Common myeloid progenitor, CD34-positive (primary cell): Measurements from ENCODE around the gene TTC8.
A peak's percentile ranks its signal among the peaks of the same experiment; 100 is the strongest.
"Not testable (repeated sequence)": the region's sequence is repeated elsewhere in the genome, so short reads cannot be mapped to it uniquely, and the experiment has no call there.

Experiments
- CTCF ChIA-PET: fragments of 350-600 bp; sonication (Branson Sonifier 250); formaldehyde crosslinking; loops from one replicate; lab custom pipeline; 2021; ENCODE audit warnings: antibody characterized with exemption; lab: Charles Lee
- POLR2A ChIA-PET: fragments of 350-600 bp; sonication (Branson Sonifier 250); formaldehyde crosslinking; loops from one replicate; lab custom pipeline; 2021; ENCODE audit warnings: antibody characterized with exemption; lab: Charles Lee
- DNase-seq, 3 donors: peaks; one replicate each; pipeline versions ENCODE4 v3.0.0 to v3.0.0-alpha.2; 2013
- H3K27ac ChIP-seq, 2 experiments: 1 replicate in 1 of 2; 2 replicates in 1 of 2; pipeline ENCODE4 v1.7.0; 2013; ENCODE audit warnings: inconsistent platforms in 2 of 2, low read length in 2 of 2, mild to moderate bottlenecking in 2 of 2, low read depth in 1 of 2, moderate library complexity in 1 of 2; ENCODE audit not compliant: severe bottlenecking in 2 of 2, insufficient read depth in 1 of 2, poor library complexity in 1 of 2
- H3K27me3 ChIP-seq, 5 experiments: replicated peaks in 2 of 5; 1 replicate in 3 of 5; 2 replicates in 2 of 5; pipeline versions ENCODE4 v1.6.1 to v1.7.0; 2013; ENCODE audit warnings: low read length in 4 of 5, mild to moderate bottlenecking in 2 of 5, moderate library complexity in 2 of 5, inconsistent platforms in 1 of 5; ENCODE audit not compliant: insufficient read depth in 5 of 5, control insufficient read depth in 4 of 5
- H3K36me3 ChIP-seq, 4 experiments: 1 replicate in 2 of 4; 2 replicates in 2 of 4; pipeline versions ENCODE4 v1.6.1 to v1.7.0; 2013; ENCODE audit warnings: low read length in 3 of 4, control low read depth in 1 of 4, mild to moderate bottlenecking in 1 of 4; ENCODE audit not compliant: control insufficient read depth in 4 of 4, insufficient read depth in 4 of 4
- H3K4me1 ChIP-seq, 4 experiments: 1 replicate in 3 of 4; 2 replicates in 1 of 4; pipeline versions ENCODE4 v1.6.1 to v1.7.1; 2013; ENCODE audit warnings: low read length in 3 of 4, mild to moderate bottlenecking in 3 of 4, control low read depth in 1 of 4, inconsistent platforms in 1 of 4, moderate library complexity in 1 of 4; ENCODE audit not compliant: control insufficient read depth in 4 of 4, insufficient read depth in 4 of 4; ENCODE audit errors: control extremely low read depth in 1 of 4
- H3K4me3 ChIP-seq, 7 experiments: 1 replicate in 4 of 7; 2 replicates in 3 of 7; pipeline versions ENCODE4 v1.5.1 to v1.7.0; 2013; ENCODE audit warnings: mild to moderate bottlenecking in 7 of 7, low read length in 6 of 7, moderate library complexity in 6 of 7, inconsistent platforms in 2 of 7, low read depth in 2 of 7, control low read depth in 1 of 7; ENCODE audit not compliant: insufficient read depth in 4 of 7, control insufficient read depth in 1 of 7; ENCODE audit errors: extremely low read depth in 1 of 7
- H3K9me3 ChIP-seq, 5 experiments: 1 replicate in 4 of 5; 2 replicates in 1 of 5; pipeline versions ENCODE4 v1.6.1 to v1.7.1; 2013; ENCODE audit warnings: low read length in 4 of 5, mild to moderate bottlenecking in 2 of 5, inconsistent platforms in 1 of 5, low read depth in 1 of 5, moderate library complexity in 1 of 5; ENCODE audit not compliant: control insufficient read depth in 4 of 5, insufficient read depth in 2 of 5; ENCODE audit errors: control extremely low read depth in 1 of 5
- WGBS: methylation state at CpG from one replicate; pipeline ENCODE4 v1.1.5; 2013; ENCODE audit not compliant: insufficient coverage; 5-methylcytosine and 5-hydroxymethylcytosine counted together

Gene TTC8

GRCh38 chr14:88857861-88858260 lies 33.4 kb downstream of the TTC8 start:
- POLR2A ChIA-PET, H3K4me1 ChIP-seq, H3K9me3 ChIP-seq, H3K27ac ChIP-seq, H3K4me3 ChIP-seq, H3K27me3 ChIP-seq: not testable (repeated sequence)
- DNase-seq = peak in 1 of 3 donors; percentile 3
- CTCF ChIA-PET = interaction anchor here (1.7 kb wide), 1 partner anchor 10 kb away, joined by 5 read pairs; no protein-coding TSS in a partner anchor
- 100% methylated on average over 2 of the region's 3 CpGs for WGBS
- H3K36me3 ChIP-seq = peaks cover 0 to 17% (median 6%) of the 10 kb centered on the region in 4 experiments

DNA sequence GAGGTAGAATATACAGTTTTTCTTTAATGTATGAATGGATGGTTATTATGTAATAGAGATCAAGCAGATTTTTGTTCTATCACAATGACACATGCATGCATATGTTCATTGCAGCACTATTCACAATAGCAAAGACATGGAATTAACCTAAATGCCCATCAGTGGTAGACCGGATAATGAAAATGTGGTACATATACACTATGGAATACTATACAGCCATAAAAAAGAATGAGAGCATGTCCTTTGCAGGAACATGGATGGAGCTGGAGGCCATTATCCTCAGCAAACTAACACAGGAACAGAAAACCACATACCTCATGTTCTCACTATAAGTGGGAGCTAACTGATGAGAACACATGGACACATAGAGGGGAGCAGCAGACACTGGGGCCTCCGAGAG lies 34.7 kb downstream of the TTC8 start:
- H3K4me1 ChIP-seq, POLR2A ChIA-PET, H3K27ac ChIP-seq, H3K9me3 ChIP-seq, H3K27me3 ChIP-seq, DNase-seq, H3K4me3 ChIP-seq: not testable (repeated sequence)
- WGBS = no CpG with 5 or more reads among the region's 2 CpGs
- peaks cover 0 to 15% (median 8%) of the 10 kb centered on the region in 4 experiments for H3K36me3 ChIP-seq
- CTCF ChIA-PET = interaction anchor here (1.7 kb wide), 1 partner anchor 9 kb away, joined by 5 read pairs; no protein-coding TSS in a partner anchor

- Histone ChIP-seq H3K4me1 (no peaks in the 10 kb centered on the region), H3K4me3 (no peak overlapping the region), H3K27ac (no peak overlapping the region), H3K27me3 (no peaks in the 10 kb centered on the region), H3K9me3 (no peaks in the 10 kb centered on the region), H3K36me3 (peaks cover 0 to 10% (median 3%) of the 10 kb centered on the region in 4 experiments)
- ChIA-PET CTCF (interaction anchor here (0.7 to 1.1 kb wide), 2 partner anchors 194 to 200 kb away, joined by 3 read pairs; no protein-coding TSS in a partner anchor), POLR2A (no interaction called here)
- no peak for DNase-seq
- 83% methylated on average over 1 of the region's 1 CpG for WGBS
These were observed 38.7 kb downstream of the TTC8 start for GRCh38 chr14:88863167-88863566.

DNA sequence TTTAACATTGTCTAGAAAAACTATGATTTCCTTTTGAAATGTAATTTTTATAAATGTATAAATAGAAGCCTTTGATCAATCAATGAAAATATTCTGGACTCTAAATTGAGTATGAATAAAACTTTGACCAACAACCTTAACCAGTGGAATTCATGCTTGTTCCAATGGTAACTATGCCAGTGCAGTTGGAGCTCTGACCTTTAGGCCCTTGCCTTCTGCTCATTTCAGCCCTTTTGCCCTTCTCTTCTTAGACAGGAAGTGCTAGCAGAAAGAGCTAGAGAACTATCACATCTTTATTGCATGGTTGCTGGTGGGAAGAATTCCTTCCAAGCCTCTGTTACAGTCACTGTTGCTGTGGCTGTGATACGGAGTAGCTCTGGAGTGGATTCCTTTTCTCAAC lies 39.7 kb downstream of the TTC8 start:
- no CpG with 5 or more reads among the region's 1 CpG for WGBS

DNA sequence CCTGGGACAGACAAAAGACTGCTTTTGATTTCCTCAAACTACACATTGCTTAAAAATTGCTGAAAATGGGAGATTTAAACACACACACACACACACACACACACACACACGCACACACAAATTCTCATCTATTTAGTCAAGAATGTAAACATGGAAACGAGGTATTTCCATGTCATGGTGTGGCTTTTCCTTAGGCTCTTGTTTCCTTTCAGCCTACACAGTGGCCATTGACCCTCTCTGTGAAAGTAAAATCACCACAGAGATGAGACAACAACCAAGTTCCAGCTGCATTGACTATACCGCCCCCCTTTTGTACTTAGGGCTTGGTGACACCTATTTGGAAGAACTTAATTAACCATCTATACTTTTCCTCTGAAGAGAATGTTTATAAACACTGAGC lies 41.9 kb downstream of the TTC8 start:
- no peaks in the 10 kb centered on the region for H3K27me3 ChIP-seq
- CTCF ChIA-PET = interaction anchor here (1.1 to 1.3 kb wide), 2 partner anchors 133 to 200 kb away, joined by 3 read pairs; no protein-coding TSS in a partner anchor
- peaks cover 0 to 17% (median 2%) of the 10 kb centered on the region in 4 experiments for H3K36me3 ChIP-seq
- no peak overlapping the region for H3K4me3 ChIP-seq
- H3K4me1 ChIP-seq = no peaks in the 10 kb centered on the region
- H3K9me3 ChIP-seq = no peaks in the 10 kb centered on the region
- DNase-seq = no peak
- H3K27ac ChIP-seq = no peak overlapping the region
- 83% methylated on average over 2 of the region's 3 CpGs for WGBS
- POLR2A ChIA-PET = no interaction called here

More for the DNA sequence above, 39.7 kb downstream of the TTC8 start:
- POLR2A ChIA-PET = no interaction called here
- DNase-seq = no peak
- Histone ChIP-seq H3K36me3 (peaks cover 0 to 8% (median 3%) of the 10 kb centered on the region in 4 experiments), H3K4me1 (no peaks in the 10 kb centered on the region), H3K27me3 (no peaks in the 10 kb centered on the region), H3K4me3 (no peak overlapping the region), H3K9me3 (no peaks in the 10 kb centered on the region), H3K27ac (no peak overlapping the region)
- CTCF ChIA-PET = interaction anchor here (1.1 kb wide), 1 partner anchor 195 kb away, joined by 3 read pairs; no protein-coding TSS in a partner anchor

DNA sequence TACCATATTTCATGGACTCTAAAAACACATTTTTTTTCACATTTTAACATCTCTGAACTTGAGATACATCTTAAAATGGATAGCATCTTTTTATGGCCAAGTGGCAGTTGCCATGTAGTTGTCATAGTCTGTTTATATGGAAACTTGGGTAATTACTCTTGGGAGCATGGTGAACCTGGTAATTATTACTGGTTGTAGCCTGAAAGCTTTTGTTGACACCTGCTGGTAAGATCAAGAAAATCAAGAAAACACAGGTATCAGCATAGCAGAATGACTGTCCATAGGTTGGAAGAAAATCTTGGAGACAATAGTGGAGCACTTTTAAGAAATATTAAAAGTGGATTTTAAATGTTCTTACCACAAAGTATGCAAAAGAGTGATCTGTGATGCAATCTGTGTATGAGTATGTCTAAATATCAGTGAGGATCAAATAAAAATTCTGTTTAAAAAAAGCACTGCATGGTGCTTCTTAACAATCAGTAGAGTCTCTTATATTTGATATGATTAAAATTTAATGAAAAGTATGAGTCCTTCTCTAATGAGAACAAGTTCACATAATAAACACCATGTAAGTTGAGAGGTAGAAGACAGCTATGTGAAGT lies 44.2 kb downstream of the TTC8 start:
- peaks cover 3 to 24% (median 14%) of the 10 kb centered on the region in 4 experiments for H3K36me3 ChIP-seq
- no peaks in the 10 kb centered on the region for H3K4me1 ChIP-seq
- ChIA-PET CTCF (interaction anchor here (0.7 to 2.8 kb wide), 10 partner anchors 9 to 375 kb away, joined by 3 to 22 read pairs (median 3); partner anchors contain the start of gene EML5), POLR2A (no interaction called here)
- H3K9me3 ChIP-seq = no peaks in the 10 kb centered on the region
- H3K27me3 ChIP-seq = no peaks in the 10 kb centered on the region
- H3K27ac ChIP-seq = no peak overlapping the region
- DNase-seq = peak; percentile 41 to 51 (median 46)
- no peak overlapping the region for H3K4me3 ChIP-seq

- no peaks in the 10 kb centered on the region for H3K9me3 ChIP-seq
- ChIA-PET POLR2A (no interaction called here), CTCF (interaction anchor here (1.2 kb wide), 2 partner anchors 19 to 203 kb away, joined by 3 read pairs; no protein-coding TSS in a partner anchor)
- H3K4me1 ChIP-seq = no peaks in the 10 kb centered on the region
- no peak overlapping the region for H3K4me3 ChIP-seq
- DNase-seq = no peak
- 96% methylated on average over 6 of the region's 7 CpGs for WGBS
- no peaks in the 10 kb centered on the region for H3K27me3 ChIP-seq
- peaks cover 3 to 25% (median 16%) of the 10 kb centered on the region in 4 experiments for H3K36me3 ChIP-seq
- H3K27ac ChIP-seq = no peak overlapping the region
These were observed 46.3 kb downstream of the TTC8 start for GRCh38 chr14:88870777-88871176.
